ENCODE results near the gene PRMT9.

GRCh38 chr4:147658501-147658900 is 25.5 kb downstream of the PRMT9 start:
- TF ChIP-seq ZNF274 (IDR thresholded peaks at IDR 0.05; ENCODE audit: low read depth, low read length) (no peak), YY1 (IDR thresholded peaks at IDR 0.05; ENCODE audit: insufficient read depth, insufficient read length) (no peak)
